ENCODE data around the gene LIPM.
"Not testable (repeated sequence)": the region's sequence is repeated elsewhere in the genome, so short reads cannot be mapped to it uniquely, and the experiment has no call there.

The LIPM gene

DNA sequence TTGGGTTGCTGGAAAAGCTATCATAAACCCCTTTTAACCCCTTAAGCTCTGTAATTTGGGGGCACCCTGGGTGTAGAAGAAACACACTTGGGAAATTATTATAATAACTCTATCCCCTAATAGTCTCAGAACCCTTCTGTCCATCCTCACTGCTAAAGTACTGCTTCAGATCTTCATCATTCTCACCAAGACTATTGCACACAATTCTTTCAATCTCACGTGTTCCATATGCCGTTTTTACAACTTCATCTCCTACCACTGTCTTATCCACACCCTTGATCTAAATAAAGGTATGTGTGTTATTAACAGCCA, 33.3 kb downstream of the LIPM start:
- DNase-seq = no peak
- intact Hi-C loops (cut with DNase I) = loop anchor here (1.0 kb wide), 1 partner anchor 96 kb away; no protein-coding TSS in a partner anchor

DNA sequence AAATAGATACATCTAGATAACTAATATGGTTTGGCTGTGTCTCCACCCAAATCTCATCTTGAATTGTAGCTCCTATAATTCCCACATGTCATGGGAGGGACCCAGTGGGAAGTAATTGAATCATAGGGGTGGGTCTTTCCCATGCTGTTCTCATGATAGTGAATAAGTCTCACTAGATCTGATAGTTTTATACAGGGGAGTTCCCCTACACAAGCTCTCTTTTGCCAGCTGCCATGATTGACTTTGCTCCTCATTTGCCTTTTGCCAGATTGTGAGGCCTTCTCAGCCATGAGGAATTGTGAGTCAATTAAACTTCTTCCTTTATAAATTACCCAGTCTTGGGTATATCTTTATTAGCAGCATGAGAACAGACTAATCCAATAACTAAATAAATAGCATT, 35.1 kb downstream of the LIPM start:
- DNase-seq; intact Hi-C loops (cut with DNase I): not testable (repeated sequence)

DNA sequence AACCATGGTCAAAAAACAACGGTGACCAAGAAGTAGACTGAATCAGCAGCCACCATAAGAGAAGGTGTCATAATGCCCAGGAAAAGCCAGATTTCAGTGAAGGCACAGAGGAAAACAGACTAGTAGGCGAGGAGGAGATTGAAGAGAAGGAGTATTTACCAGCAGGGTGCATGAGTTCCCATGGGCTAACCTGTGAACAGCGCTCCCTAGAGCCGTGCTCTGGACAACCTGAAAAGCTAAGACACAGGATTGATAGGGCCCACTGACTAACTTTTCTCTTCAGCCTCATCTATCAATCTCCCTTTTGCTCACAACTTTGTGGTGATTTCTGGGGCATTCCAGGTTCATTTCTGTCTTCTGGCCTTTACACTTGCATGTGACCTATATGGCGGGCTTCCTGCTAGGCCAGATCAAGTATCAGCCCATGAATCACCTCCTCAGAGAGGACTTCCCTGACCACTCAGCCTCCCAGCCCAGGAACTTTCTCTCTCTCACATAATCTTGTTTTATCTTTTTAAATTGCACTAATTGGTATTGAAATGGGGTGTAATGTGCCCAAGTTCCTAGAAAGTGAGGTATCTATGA, 36.3 kb downstream of the LIPM start:
- DNase-seq = no peak
- intact Hi-C loops (cut with DNase I) = no loop called here

DNA sequence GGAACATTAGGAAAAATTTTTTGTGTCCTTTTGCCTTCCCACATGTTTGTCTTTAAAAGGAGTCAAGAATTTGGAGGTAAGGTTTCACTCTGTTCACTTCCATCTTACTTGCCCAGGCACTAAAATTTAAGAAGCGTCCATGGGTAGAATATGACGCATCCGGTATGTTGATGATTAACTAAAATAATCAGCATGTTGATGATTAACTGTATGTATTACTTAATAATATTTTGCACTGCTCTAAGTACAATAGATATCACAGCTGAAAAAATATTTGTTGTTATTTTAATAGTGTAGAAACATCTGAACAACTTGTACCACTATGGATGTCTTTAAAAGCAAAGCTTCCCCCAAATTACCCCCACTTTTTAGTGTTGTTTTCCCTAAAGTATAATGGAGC, 37.6 kb downstream of the LIPM start:
- intact Hi-C loops (cut with DNase I) = no loop called here
- no peak for DNase-seq

DNA sequence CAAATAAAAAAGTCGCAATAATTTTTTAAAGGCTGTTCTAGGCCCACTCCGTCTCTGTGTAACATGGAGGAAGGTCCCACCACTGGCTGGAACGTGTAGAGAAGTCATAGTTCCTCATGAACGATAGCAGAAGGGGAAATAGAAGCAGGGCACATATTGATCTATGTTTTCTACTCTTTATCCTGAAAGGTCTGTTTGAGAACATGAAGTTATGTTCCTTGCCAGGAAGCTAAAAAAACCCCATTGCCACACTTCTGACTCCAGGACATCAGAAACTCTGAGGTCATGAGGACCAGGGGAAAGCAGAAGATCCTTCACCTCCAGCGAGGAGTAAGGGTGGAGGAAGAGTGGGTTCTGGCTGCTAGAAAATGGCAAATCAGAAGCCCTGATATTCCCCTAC, 38.4 kb downstream of the LIPM start:
- intact Hi-C loops (cut with DNase I) = no loop called here
- no peak for DNase-seq

DNA sequence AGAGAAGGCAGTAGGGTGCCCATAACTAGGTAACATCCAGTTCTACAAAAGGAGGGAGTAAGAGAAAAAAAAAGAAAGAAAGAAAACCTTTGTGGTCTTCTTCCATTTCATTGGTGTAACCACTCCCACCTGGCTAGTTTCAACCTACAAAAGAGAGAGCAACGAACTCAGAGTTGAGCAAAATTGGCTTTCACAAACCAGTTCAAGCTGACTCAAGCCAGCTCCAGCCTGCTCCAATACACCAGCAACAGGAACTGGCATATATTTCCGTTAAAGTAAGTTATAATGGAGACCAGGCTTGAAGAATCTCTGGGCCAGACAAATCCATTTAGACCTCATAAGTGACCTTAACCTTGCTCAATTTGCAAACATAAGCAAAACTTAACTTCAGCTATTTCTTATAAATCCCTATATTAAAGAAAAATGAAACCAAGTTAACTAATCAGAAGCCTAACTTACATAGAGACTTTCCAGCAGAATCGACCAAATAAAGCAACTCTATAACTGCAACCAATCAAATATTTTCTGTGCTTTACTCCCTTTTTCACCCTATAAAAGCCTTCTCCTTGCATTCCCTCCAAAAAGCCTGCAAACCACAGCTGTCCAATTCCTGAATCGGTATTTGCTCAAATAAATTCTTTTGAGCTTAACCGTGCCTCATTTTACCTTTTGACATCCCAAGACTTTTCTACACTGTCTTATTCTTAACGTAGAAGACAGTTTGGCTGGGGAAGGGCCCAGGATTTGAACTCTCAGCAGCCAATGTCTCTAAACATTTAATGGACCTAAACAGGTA, 39.0 kb downstream of the LIPM start:
- intact Hi-C loops (cut with DNase I) = no loop called here
- no peak for DNase-seq

DNA sequence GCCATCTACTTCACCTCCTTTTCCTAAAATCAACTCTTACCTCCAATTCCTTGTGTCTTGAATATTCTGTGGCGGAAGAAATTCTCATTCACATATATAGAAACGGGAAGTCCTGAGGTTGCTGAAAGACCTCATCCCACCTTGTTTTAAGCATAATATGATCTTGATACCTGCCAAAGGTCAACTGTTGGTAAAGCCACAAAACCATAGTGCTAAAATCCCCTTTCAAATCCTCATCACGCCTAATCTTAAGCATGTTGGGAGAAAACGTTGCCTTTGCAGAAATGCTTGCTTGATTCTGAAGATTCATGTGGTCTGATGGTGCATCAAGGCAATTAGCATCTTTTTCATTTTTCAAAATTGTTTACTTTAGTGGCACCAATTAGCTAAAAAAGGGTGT, 40.6 kb downstream of the LIPM start:
- intact Hi-C loops (cut with DNase I) = no loop called here
- no peak for DNase-seq

DNA sequence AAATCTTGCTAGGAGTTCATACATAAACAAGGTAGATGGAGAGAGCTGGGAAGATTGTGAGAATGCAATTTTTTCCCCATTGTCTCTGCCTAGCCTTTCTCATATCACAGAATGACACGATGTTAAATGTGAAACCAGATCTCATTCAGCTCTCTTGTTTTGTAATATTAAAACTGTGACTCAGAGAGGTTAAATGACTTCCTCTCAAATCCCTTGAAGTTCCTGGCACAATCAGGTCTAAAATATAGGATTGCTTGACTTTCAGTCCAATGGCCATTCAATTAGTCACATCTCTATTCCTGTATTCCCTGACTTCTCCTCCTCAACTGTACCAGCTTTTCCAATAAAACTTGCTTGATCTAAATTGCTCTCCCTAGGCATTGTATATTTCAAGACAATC, 46.0 kb downstream of the LIPM start:
- no peak for DNase-seq
- intact Hi-C loops (cut with DNase I) = no loop called here

DNA sequence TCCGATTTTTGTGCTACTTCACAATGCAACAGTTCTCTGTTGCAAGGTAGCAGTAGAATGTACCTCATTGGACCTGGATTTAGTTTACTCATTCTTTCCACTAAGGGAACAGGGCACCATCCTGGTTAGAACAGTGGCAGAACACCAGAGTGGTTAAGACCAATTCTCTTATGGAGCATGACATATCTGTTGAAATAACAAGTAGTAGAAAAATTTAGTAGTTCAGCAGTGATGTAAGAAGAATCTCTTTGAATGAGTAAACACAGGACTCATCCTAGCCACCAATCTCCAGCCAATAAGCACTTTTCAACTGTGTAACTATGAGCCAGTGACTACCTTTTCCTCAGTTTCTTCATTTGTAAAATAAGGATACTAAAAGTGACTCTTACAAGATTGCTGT, 46.7 kb downstream of the LIPM start:
- no peak for DNase-seq
- intact Hi-C loops (cut with DNase I) = no loop called here

DNA sequence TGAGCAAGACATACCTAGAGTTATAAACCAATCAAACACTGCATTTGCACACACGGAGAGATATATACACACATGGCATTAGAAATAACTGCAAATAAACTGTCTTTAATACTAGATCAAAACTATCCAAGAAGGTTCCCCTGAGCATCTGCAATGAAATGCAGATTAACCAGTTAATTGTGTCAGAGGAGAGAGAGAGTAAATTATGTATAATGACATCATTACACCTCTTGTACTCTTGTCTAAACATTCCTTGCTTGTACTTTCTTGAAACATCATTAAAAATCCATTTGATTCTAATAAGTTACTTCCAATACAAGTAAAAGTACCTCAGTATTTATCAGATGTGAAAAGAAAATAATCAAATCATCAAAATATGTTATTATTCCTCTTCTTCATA, 48.2 kb downstream of the LIPM start:
- intact Hi-C loops (cut with DNase I) = no loop called here
- no peak for DNase-seq

DNA sequence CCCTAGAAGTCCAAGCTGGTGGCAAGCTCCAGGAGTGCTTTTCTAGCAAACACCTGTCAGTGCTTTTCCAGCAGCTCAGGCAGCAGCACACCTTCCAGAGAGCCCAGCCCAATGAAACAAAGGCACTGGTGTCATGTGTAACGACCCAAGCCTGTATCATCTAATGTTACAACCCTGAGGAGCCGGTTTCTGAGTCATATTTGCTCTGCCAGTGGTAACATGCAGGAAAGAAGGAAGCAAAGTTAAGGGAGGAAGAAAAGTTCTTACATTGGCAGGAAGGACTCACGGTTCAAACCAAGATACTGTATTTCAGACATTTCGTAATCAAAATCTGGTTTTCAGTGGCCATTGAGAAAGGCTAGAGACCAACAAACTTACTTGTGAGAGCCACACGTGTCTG, 49.2 kb downstream of the LIPM start, which contains the start of gene ANKRD22:
Gene ANKRD22 (minus strand): TSS at position 139 of the 400 bp plus-strand sequence. CDS start 237 bp downstream, outside the sequence.
- DNase-seq = no peak
- intact Hi-C loops (cut with DNase I) = no loop called here

DNA sequence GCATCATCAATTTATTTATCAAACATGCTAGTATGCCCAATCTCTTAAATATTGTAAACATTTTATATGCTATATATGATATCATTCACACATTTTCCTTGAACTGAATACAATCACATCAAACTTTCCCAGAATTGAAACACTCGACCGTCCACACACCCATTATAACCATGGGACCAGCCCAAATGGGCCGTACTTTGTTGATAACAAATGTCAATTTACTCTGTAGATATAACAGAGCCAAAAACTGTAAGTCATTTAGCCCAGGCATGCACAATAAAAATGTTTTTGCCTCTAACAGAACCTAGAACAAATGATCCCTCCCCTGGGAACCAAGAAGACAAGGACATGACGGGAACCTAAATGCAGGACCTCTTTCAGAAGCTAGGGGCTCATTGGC, 49.8 kb downstream of the LIPM start:
- intact Hi-C loops (cut with DNase I) = no loop called here
- DNase-seq = no peak

DNA sequence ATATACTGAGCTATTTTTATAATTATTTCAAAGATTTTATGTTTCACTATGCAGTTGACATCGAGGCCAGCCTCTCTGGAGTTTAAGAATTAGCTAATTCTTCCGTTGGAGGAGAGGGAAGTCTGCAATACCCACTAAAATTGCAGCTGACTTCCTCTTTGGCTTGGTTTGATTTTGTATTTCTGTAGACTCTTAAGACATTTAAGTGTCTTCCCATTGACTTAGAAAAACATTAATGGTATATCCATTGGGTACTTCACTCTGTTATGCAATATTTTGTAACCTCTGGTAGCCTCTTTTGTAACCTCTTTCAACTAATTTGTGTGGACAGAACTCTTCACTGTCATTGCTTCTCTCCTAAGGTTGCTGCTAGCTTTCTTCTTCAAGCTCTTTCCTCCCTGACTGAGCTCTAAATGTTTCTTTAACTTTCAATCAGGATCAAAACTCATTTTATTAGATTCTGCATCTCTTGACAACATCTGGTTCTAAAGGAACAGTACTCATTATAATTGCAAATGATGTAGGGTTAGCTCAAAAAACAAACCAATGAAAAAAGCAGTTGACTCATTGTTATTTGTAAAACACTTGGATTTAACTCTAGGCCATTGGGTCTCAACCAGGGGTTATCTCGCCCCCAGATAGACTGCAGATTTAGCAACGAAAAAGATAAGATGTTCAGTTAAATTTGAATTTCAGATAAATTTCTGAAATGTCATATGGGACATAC, 50.8 kb downstream of the LIPM start:
- DNase-seq = no peak
- intact Hi-C loops (cut with DNase I) = no loop called here

DNA sequence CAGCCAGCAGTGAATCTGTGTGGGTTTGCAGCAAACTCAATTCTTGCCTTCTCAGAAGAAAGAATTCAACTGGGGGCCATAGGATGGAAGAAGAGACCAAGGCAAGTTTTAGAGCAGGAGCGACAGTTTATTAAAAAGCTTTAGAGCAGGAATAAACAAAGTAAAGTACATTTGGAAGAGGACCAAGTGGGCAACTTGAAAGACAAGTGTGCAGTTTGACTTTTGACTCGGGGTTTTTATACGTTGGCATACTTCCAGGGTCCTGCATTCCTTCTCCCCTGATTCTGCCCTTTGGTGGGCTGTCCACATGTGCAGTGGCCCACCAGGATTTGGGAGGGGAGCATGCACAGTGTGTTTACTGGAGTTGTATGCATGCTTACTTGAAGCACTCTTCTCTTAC, 52.2 kb downstream of the LIPM start:
- peak in 1 of 10 donors; percentile 39 for DNase-seq
- intact Hi-C loops (cut with DNase I) = no loop called here

DNA sequence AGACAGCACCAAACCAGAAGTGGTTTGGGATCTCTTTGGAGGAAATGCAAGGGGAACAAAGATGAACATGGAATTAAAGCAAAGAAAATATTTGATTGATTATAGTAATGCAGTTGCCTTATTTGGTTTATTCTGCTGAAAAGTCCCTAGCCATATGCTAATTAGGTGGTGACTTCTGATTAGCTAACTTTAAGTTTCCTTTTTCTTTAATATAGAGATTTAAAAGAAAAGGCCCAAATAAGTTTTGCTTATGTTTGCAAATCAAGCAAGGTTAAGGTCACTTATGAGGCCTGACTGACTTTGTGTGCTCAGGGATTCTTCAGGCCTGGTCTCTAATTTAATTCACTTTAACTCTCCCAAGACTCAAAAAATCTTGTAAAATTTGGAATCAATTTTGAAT, 55.3 kb downstream of the LIPM start:
- intact Hi-C loops (cut with DNase I) = no loop called here
- no peak for DNase-seq

DNA sequence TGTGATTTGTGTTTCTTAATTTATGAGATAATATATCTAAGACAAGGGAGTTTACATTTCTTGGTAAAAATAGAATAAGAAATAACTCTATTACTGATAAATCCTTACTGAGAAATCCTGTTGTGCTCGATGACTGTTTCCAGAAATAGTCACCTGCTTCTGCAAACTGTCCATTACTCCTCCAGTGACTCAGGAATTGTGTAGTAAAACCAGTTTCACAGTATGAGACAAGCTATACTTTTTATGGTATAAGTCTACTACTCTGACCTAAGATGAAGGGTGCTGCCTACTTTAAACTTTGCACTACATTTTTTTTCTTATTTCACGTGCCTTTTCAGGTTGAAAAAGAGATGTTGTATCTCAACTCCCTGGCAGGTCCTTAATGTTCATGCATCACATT, 56.0 kb downstream of the LIPM start:
- no peak for DNase-seq
- intact Hi-C loops (cut with DNase I) = no loop called here

DNA sequence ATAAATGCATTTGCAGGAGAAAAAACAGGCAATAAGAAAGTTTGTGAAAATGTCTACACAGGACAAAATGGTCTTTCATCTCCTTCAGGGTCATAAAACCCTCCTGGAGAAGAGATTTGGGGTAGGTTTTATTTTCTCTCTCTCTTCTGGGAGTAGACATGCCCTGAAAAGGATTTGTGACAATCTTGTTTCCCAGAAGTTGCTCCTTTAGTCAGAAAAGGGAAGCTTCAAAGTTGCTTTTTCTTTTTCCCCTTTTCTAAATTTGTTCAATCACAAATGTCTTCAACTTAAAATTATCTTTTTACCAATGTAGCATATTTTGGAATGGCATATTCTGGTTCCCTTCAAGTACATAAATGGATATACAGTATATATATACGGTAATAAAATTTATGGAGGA, 58.5 kb downstream of the LIPM start:
- intact Hi-C loops (cut with DNase I) = no loop called here
- no peak for DNase-seq

DNA sequence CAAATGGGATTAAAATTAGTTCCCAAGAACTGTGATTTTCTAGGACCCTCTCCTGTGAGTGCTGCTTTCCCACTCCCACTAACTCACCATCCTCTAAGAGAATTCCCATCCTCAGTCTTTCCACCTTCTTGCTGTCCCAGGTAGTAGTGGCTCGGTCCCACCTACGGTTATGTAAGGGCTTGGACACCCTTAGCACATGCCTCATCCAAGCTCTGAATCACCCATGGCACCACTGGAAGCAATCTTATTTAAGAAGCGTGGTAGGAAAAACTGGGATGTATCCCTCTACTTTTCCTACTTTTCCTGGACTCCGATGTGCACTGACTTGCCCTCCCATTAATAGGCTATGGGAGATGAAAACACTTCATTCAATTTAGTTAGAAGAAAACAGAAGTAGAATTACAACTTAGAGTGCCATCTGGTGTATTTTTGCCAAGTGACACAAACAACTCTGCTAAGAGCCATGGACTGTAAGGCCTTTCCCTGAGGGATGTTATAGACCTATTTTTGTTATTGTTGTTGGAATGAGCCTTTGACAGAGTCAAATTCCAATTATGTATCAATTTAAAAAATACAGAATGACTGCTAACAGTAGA, 62.8 kb downstream of the LIPM start:
- intact Hi-C loops (cut with DNase I) = no loop called here
- no peak for DNase-seq

DNA sequence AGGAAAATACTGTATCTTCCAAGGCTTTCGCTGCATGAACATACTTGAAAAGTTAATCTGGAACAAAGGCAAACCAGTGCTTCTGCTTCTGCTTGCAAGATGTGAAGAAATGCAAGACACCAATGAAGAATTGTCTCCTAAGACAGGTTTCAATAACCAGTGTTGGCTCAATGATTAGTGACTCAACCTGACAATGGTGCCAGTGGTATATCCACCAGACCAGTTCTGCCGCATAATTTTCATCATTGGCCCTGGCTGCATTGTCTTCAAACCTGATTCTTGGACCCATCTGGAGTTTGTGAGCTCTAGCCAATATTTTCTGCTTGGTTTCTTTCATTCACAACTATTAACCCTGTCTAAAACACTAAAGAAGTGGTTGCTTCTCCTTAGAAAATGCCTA, 63.9 kb downstream of the LIPM start:
- intact Hi-C loops (cut with DNase I) = no loop called here
- no peak for DNase-seq

DNA sequence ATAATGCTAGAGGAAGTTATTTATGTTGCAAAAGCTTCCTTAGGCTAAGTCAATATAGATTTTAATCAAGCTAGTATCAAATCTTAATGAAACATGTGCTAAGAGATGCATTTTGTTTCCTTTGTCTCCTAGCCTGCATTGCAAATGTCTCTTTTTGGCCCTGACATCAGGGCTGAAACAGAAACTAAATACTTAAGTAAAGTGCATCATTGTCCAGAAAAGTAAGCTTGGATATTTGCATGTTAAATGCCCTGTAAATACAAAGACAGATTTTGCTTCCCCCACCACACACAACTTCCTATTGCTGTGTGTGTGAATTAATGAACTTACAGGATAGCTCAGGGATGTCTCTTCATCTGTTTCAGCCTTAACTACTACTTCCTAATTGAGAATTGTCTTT, 67.6 kb downstream of the LIPM start:
- DNase-seq = no peak
- intact Hi-C loops (cut with DNase I) = no loop called here

Data from posterior cingulate gyrus (tissue), 11 donors.